ENCODE results near the gene PARD6G. TPM values are rescaled to one million over a fixed set of nuclear protein-coding genes. Genes with fewer than 3 reads are reported as not detected.
"Not testable (repeated sequence)": the region's sequence is repeated elsewhere in the genome, so short reads cannot be mapped to it uniquely, and the experiment has no call there.

PARD6G gene
- polyA plus RNA-seq, 4 donors = 15.2 to 32.0 (median 31.0) TPM

- no peak for DNase-seq (ENCODE audit: low read depth in 4 of 4, low spot score in 3 of 4)
These were observed 4.1 kb downstream of the PARD6G start for GRCh38 chr18:80243204-80243603.

GRCh38 chr18:80241919-80242777 is 5.2 kb downstream of the PARD6G start:
- DNase-seq (ENCODE audit: low read depth in 4 of 4, low spot score in 3 of 4) = no peak

DNA sequence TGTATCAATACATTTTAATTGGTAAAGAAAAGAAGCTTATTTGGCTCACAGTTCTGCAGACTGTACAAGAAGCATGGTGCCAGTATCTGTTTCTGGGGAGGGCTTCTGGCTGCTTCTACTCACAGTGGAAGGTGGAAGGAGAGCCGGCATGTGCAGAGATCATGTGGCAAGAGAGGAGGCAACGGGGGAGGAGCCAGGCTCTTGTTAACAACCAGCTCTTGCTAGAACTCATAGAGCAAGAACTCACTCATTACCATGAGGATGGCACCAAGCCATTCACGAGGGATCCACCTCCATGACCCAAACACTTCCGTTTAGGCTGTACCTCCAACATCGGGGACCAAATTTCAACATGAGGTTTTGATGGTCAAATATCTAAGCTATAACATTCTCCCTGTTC is 7.5 kb downstream of the PARD6G start:
- DNase-seq (ENCODE audit: low read depth in 4 of 4, low spot score in 3 of 4) = no peak

DNA sequence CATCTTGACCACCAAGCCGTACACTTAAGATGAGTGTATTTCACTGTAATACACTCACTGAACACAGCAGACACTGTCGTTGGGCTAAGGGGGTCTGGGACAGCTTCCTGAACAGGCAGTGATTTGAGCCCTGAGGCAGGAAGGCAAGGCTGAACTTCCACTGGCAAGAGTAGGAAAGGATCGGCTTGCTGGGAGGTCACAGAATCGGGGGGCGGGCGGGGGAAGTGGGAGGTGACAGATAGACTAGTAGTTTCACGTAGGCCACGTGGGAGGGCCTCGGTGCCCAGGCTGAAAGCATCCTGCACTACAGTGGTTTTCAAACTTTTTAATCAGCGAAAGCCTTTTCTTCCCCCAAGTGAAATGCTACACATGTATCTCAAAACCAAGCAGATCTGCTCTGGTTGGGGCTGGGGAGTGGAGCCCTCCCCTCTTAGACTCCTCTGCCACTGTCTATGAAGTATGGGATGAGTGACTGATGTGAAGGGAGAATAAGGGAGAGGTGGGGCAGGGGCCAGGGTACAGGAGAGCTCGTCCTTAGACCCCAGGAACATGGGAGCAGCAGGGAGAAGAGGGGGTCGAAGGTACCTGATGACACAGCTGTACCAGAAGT is 8.6 kb downstream of the PARD6G start:
- no peak for DNase-seq (ENCODE audit: low read depth in 4 of 4, low spot score in 3 of 4)

DNA sequence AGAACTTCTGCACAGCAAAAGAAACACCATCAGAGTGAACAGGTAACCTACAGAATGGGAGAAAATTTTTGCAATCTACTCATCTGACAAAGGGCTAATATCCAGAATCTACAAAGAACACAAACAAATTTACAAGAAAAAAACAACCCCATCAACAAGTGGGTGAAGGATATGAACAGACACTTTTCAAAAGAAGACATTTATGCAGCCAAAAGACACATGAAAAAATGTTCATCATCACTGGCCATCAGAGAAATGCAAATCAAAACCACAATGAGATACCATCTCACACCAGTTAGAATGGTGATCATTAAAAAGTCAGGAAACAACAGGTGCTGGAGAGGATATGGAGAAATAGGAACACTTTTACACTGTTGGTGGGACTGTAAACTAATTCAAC is 9.8 kb downstream of the PARD6G start:
- not testable (repeated sequence) for DNase-seq (ENCODE audit: low read depth in 4 of 4, low spot score in 3 of 4)

GRCh38 chr18:80234398-80234797 is 12.9 kb downstream of the PARD6G start:
- no peak for DNase-seq (ENCODE audit: low read depth in 4 of 4, low spot score in 3 of 4)

DNA sequence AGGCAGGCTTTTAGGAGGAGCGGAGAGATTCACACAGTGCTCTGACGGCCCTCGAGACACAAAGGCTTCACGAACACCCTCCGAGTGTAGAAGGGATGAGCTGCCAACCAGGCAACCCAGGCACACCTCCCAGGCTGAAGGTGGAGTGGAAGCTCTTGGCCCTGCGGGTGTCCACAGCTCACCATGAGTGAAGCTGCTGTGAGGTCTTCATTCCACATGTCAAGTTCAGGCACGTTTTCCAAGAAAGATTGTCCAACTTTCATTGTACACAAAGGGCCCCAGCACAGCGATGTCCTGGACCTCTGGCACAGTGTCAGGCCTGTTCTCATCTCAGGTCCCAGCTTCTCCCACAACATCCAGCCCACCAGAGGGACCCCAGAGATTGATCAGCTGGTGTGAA is 13.4 kb downstream of the PARD6G start:
- no peak for DNase-seq (ENCODE audit: low read depth in 4 of 4, low spot score in 3 of 4)

DNA sequence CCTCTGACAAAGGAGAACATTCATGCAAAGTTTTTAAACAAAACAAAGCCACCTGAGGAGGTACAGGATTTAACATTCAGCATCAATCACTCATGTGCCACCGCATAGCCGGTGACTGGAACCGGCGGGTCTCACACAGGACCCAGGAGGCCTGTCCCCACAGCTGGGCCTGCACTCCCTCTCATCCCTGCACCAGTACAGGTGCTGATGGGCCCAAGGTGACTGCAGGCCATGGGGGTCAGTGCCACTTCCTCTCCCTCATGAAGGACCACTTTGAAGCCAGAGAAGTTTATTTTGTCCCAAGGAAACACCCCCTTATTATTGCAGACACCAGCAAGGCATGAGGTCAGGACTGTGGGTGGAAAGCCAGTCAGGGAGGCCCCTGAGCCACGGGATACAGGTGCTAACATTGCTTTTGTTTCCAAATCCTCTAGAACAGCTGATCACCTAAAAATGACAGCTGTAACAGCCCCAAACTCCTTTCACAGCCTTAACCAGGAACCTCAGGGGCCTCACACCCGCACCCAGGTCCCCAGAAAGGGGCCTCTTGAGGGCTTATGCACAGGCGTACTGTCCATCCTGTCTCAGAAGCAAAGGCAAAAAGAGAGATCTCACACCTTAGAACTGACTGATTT is 14.0 kb downstream of the PARD6G start:
- DNase-seq (ENCODE audit: low read depth in 4 of 4, low spot score in 3 of 4) = no peak

GRCh38 chr18:80232710-80233109 is 14.6 kb downstream of the PARD6G start:
- no peak for DNase-seq (ENCODE audit: low read depth in 4 of 4, low spot score in 3 of 4)

GRCh38 chr18:80232030-80232429 is 15.3 kb downstream of the PARD6G start:
- no peak for DNase-seq (ENCODE audit: low read depth in 4 of 4, low spot score in 3 of 4)

DNA sequence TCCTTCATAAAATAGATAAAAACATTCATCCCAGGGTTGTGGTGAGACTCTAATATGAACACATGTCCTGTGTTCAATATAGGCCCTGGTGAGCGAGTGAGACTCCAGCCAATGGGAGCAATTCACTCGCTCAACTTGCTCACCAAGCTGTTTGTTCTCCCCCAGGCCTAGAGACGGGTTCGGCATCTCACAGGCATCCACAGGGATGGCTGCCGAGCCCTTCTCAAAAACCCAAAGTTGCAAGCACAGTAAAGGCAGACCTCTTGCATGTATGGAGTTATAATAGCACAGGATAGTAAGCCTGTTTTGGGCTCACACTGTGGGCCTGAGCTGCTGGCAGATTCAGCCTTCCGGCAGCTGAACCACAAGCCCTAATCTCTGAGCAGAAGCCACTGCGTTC is 15.7 kb downstream of the PARD6G start:
- no peak for DNase-seq (ENCODE audit: low read depth in 4 of 4, low spot score in 3 of 4)

DNA sequence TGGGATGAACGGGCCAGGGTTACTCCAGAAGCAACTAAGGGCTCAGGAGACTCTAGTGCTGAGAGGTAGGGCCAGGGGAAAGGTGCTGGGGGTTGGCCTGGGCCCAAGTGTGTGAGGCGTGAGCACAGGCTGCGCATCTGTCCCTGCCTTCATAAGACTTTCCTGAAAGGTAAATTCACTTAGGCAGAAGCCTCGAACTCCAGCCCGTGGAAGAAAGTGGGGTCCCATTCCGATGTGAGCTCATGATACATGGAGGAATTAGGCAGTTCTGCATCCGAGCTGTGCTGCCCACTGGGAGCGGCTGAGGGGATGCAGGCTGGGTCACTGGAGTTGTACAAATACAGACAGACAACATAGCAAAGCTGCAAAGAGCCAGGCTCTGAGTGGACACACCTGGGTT is 16.2 kb downstream of the PARD6G start:
- DNase-seq (ENCODE audit: low read depth in 4 of 4, low spot score in 3 of 4) = no peak

- DNase-seq (ENCODE audit: low read depth in 4 of 4, low spot score in 3 of 4) = no peak
These were observed 17.3 kb downstream of the PARD6G start for GRCh38 chr18:80229766-80230745.

DNA sequence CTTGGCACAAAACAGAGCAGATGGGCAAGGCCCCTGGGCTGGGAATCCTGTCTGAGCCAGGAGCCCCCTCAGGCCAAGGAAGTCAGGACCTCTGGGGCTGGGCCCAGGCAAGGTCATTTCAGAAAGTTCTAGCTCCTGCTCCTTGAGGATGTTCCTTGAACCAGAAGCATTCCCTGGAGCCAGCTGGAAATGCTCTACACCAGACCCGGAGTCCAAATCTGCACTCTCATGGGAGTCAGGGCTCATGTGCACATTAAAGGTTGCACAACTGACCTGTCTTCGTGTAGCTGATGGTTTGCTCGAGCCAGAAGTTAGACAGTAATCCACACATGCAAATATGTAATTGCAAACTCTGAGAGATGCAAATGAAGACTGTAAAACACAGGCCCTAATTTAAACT is 18.0 kb downstream of the PARD6G start:
- no peak for DNase-seq (ENCODE audit: low read depth in 4 of 4, low spot score in 3 of 4)

DNA sequence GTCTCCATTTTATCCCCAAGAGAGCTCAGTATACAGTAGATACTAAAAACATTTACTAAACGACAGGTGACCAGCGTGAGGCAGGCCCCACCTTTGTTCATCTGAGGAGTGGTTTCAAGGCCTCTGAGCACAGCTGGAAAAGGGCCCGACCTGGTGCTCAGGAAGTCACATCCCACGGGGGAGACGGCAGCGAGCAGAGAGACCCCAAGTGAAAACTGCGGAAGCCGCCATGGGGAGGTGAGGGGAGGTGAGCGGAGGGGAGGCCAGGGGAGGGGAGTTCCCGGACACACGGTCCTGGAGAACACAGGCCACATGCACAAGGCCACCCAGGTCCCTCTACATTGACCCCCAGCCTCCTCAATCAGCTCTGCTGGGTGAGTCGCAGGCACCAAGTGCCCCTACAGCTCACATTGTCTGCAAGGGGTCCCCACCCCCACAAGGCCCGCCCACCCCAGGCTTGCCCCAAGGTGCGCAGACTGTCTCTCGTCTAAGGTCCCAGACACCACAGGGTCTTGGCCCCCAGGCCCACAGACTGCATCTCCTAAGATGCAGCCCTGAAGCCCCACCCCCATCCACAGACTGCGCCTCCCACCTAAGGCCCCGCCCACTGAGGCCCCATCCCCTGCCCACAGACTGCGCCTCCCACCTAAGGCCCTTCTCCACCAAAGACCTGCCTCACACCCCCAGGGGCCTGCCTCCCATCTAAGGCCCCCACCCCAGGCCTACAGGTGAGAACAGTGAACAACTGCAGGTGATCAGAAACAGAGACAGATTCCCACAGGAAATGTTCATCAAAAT is 19.1 kb downstream of the PARD6G start:
- no peak for DNase-seq (ENCODE audit: low read depth in 4 of 4, low spot score in 3 of 4)

DNA sequence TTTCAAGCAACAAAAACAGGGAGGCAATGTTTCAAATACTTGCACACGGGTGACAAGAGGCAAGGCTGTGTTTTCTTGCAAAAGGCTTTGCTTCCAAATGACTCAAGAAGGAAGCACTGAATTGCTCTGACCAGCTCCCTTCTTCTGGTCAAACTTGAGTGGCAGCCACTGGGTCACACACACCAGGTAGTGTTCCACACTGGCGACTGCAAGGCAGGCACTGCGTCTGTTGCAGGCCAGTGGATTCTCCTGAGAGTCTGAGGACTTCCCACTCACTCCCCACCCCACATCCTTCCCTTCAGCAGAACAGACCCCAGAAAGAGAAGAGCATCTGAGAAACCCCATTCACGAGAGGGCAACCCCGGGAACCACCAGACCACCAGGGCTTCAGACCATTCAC is 19.8 kb downstream of the PARD6G start:
- DNase-seq (ENCODE audit: low read depth in 4 of 4, low spot score in 3 of 4) = no peak

DNA sequence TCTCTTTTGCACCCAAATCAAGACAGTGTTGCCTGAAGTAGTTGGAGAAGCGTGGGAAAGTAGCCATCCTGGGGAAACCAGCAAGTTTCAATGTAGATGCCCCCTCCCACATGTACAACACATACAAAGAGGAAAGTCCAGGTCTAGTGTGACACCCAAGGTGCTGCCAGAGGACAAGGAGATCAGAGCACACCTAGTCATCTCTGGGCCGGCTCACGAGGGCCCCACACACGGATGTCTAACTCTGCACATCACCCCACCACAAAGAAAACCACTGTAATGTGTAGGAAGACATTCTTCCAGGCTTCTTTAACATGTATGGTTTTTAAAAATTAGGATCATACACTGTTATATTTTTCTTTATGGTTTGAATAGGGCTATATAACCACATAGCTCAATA is 21.6 kb downstream of the PARD6G start:
- DNase-seq (ENCODE audit: low read depth in 4 of 4, low spot score in 3 of 4) = no peak

GRCh38 chr18:80223581-80224148 is 23.6 kb downstream of the PARD6G start:
- DNase-seq (ENCODE audit: low read depth in 4 of 4, low spot score in 3 of 4) = no peak

DNA sequence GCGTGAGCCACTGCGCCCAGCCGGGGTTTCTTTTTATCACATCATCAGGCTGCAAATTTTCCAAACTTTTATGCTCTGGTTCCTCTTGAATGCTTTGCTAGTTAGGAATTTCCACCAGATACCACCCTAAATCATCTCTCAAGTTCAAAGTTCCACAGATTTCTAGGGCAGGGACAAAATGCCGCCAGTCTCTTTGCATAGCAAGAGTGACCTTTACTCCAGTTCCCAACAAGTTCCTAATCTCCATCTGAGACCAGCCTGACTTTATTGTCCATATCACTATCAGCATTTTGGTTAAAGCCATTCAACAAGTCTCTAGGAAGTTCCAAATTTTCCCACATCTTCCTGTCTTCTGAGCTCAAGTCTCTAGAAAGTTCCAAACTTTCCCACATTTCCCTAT is 27.8 kb downstream of the PARD6G start:
- DNase-seq (ENCODE audit: low read depth in 4 of 4, low spot score in 3 of 4) = not testable (repeated sequence)
